LoVo (cell line): ENCODE results near the gene MBOAT1.

Experiments used
- DNase-seq: peaks from one replicate; pipeline ENCODE4 v3.0.0-alpha.2; 2016; ENCODE audit warnings: low spot score

The MBOAT1 gene

GRCh38 chr6:20234136-20234535 is 21.9 kb upstream of the MBOAT1 start:
- no peak for DNase-seq

- DNase-seq: no peak
These were observed 20.9 kb upstream of the MBOAT1 start for GRCh38 chr6:20233007-20233730.

DNA sequence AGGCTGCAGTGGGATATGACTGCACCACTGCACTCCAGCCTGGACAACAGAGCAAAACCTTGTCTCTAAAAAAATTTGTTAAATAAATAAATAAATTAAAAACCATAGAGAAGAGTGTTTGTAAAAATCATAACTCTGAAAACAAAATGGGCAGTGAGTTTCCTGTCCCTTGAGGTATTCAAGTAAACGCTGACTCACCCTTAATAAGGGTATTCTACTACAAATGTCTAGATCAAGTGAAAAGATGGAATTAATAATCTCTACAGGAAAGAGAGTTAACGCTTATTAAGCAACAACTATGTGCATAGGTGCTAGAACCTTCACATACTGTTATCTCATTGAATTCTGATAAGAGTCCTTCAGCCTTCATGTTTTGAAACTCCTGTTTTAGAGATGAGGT is 19.9 kb upstream of the MBOAT1 start:
- DNase-seq: no peak

DNA sequence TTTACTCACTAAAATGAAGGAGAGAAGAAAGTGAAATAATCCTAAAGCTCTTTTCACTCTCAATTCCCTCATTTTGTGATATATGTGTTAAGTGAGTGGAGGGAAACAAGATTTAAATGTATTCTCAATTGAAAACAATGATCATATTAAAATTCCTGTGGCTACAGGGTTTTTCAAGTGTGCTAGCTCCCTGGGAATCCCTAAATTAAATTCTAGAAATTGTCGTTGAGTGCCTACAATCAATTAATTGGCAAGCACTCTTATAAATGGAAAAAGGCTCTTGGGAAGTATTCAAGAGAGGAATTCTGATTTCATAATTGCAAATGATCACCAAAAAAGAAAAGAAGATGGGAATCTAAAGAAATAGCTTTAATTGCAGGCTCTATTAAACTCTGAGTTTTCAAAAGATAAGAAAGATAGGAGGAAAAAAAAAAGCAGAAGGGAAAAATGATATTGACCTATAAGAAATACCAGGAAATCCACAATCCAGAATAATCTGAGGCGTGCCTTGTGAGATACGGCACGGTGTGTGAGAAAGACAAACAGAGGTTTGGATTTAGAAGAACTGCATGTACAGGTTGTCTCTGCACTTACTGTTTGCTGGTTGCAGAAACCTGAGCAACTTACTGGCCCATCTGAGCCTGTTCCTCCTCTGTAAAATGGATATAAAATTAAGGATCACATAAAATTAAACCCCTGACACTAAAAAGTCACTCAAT is 18.3 kb upstream of the MBOAT1 start:
- DNase-seq: no peak

DNA sequence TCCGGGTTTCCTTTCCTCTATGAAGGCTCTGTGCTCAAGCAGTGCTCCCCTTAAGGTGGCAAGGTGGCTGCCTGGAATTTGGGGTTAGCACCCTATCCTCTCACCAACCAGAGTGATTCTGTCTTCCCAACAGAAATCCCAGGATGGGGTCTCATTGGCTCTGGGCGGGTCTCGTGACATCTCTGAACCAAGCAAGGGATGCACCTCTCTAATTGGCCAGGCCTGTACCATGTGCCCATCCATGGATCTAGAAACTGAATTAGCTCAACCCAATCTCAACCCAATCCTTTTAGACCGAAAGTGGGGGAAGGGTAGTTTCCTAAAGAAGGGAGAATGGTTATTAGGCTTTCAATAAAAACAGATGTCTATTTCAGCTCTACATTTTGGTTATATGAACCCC is 17.6 kb upstream of the MBOAT1 start:
- no peak for DNase-seq

DNA sequence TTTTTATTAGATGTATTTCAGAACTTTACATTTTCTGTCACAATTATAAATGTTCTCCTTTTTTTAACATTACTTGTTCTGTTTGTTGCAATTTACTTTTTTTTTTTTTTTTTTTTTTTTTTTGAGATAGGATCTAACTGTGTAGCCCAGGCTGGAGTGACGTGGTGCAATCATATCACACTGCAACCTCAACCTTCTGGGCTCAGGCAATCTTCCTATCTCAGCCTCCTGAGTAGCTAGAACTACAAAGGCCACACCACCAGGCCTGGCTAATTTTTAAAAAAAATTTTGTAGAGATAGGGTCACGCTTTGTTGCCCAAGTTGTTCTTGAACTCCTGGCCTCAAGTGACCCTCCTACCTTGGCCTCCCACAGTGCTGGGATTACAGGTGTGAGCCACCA is 15.1 kb upstream of the MBOAT1 start:
- no peak for DNase-seq

- no peak for DNase-seq
These were observed 10.9 kb upstream of the MBOAT1 start for GRCh38 chr6:20223141-20223540.

DNA sequence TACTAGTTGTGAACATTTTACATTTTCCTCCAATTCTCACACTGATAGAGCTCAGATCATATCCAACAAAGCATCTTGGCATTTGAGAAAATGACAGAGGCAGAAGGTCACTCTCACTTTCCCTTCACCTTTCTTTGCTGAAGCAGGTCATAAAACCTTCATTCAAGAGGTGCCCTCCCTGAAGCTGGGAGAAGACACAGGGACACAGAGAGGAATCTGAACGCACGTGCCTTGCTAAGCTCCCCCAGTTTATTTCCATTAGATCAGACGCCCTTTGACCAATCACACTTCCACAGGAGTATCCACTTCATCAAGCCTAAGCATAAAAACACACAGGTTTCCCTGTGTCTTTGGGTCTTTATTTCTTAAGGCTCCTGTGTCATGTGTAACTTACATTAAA is 9.2 kb upstream of the MBOAT1 start:
- DNase-seq: no peak

GRCh38 chr6:20220359-20220758 is 8.1 kb upstream of the MBOAT1 start:
- DNase-seq: no peak

DNA sequence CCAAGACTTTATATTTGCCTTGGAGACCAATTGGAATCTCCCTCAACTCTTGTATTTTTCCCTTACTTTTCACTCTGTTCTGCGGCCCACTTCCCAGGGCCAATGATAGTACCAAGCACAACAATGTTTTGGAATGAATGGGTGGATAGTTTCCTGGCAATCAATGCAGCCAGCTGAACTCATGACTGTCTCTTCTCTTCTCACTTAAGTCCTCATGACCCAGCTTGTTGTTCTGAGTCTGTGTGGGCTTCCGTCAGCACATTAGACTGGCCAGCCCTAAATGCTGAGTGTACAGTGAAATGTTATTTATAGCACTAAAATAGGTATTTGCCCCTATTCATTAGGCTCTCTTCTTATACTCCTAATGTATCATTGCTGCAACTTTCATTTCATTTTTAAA is 5.6 kb upstream of the MBOAT1 start:
- no peak for DNase-seq

DNA sequence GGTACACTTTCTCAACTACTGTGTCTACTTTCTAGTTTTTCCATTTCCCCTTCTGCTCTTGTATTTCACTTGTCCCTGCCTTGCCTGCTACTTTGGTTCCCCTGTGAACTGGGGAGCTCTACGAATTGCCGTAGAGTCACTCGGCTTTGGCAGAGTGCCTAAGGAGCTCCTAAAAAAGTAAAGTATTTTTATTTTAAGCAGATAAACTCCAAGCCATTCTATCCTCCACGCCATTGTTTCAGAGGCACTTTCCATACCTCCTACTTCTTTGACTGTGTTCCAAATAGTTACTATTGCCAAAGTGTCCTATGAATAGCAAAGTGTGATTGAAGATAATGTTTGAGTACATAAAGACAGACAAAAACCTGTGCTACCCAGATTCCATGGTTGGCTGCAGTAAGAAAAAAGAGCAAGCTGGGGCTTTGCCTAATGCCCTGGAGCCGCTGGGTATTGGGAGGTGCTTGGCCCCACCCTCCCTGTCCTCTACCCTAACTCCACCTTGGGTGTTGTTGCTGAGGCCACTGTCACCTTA is 5.1 kb upstream of the MBOAT1 start:
- DNase-seq: no peak

DNA sequence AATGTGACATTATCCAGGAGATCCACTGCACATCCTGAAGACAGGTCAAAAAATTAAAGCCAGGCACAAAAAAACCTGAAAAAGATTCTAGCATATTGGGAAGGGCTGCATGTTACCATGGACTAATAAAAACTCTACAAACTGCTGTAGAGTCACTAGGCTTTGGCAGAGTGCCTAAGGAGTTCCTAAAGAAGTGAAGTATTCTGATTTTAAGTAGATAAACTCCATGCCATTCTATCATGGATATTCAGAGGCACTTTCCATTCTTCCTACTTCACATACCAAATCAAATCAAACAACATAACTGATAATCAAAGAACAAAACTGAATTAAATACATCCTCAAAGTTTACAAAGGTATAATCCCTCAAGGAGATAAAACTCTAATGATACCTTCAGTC is 3.0 kb upstream of the MBOAT1 start:
- DNase-seq: no peak

DNA sequence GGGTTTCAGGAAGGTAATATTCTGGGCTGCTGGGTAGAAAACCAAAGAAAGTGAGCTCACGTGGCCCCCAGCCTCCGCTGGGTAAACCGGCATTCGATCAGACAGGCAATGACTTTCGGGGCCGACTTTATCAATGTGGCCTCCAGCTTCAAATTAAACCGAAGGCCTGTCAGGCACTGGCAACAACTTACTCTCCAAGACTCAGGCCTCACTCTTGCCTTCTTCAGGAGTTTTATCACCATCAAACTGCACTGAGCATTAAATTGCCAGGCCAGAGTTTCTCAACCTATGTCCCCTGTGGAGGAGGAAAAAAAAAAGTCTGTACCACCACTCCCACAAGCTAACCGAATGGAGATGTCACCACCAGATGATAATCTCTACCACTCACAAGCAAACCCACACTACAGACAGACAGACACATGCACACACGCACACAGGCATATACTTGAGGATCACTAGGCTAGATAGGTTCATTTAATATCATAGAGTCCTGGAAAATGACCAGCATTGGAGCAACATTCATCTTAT is 1.1 kb upstream of the MBOAT1 start:
- DNase-seq: no peak

DNA sequence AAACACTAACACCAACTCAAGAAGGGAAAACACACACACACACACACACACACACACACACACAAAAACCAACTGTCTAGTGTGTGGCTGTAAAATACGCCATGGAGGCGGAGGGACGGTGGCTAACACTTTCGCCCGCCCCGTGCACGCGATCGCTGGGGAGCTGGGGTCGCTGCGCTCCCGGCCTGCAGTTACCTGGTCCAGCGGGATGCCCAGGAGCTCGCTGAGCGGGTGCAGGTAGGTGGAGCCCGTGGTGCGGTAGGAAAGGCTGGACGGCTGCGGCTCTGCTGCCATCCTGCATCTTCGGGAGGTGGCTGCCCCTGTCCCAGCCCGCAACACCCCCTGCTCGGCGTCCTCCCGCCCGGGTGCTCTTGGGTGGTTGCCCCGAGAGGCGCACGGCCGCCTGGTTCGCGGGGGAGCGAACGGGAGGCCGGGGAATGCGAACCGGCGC is 303 bp downstream of the MBOAT1 start:
- peak; percentile 52 for DNase-seq

- peak; percentile 76 for DNase-seq
These were observed 980 bp downstream of the MBOAT1 start for GRCh38 chr6:20211037-20211940.

DNA sequence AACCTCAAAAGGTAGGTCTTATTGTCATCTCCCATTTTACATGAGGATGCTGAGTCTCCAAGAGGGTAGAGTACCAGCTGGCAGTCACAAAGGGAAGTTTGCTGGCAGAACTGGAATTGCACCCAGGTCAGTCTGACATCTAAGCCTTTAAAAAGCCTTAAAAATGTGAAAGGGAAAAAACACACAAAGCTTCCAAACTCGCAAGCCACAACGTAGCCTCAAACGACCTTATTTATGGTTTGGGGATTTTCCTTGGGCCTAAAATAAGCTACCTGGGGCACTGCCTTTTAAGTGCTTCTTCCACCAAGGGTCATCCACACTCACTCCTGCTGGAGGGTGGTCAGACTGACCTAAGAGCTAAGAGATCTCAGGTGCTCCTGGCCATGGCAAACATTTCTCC is 2.1 kb downstream of the MBOAT1 start:
- no peak for DNase-seq

DNA sequence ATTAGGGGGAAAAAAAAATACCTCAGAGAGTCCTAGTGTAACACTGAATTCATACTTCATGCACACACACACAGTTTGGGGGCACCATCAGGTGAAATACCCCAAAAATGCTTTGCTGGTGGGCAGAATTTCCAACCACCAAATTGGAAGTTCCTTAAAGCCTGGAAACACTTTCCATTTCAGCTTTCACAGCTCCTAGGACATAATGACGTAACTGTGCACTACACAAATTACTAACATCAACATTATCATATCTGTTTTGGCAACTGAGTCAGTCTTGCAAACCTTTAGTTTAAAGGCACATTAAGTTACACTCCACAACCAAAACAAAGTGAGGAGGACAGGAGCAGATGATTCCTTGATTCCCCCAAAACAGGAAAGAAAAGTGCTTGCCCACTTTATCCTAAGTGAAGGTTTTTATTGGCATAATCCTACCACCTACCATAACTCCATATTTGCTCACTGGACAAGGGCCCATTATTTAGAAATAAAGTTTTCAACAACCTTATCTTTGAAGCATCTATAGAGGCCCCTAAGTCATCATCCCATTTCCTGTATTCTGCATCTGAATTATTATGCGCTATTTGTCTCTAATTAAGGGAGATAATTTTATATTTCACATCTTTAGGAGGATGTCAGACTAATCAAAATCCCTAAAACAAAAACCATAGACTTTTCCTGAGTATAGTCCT is 3.4 kb downstream of the MBOAT1 start:
- no peak for DNase-seq

GRCh38 chr6:20207088-20207418 is 5.2 kb downstream of the MBOAT1 start:
- no peak for DNase-seq

- no peak for DNase-seq
These were observed 6.5 kb downstream of the MBOAT1 start for GRCh38 chr6:20205722-20206161.

GRCh38 chr6:20204512-20204894 is 7.8 kb downstream of the MBOAT1 start:
- no peak for DNase-seq
